ENCODE data around the gene TMEM131.
A peak's percentile ranks its signal among the peaks of the same experiment; 100 is the strongest.

TMEM131 gene

DNA sequence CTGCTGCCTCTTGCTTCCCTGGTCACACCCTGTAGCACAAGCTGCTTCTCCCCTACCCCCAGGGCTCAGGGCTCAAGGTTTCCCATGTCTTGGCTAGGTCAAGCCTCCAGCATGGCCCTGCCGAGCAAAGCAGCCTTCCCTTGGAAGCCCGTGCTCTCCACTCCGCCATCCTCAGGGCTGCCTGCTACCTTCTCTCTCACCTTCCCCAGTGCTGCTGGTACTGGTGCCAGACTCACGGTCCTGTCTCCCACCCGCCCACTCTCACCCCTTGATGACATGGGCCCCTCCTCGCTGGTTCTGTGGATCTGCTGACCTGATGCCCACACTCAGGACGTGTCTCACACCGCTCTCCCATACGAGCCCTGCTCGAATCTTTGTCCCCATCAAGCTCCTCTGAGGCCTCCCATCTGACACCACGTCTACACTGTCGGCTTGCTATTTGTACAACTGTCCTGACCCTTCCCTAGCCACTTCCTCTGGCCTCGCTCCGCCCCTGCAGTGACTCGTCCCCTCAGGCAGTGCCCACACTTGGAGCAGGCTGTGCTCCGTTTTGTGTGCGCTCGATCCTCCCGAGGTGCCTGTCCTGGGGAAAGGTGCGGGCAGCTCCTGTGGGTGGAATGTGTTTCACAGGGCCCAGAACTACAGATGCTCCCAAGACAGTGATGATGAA lies 232.4 kb downstream of the TMEM131 start:
- no peak for DNase-seq (ENCODE audit: low read depth in 2 of 2)

DNA sequence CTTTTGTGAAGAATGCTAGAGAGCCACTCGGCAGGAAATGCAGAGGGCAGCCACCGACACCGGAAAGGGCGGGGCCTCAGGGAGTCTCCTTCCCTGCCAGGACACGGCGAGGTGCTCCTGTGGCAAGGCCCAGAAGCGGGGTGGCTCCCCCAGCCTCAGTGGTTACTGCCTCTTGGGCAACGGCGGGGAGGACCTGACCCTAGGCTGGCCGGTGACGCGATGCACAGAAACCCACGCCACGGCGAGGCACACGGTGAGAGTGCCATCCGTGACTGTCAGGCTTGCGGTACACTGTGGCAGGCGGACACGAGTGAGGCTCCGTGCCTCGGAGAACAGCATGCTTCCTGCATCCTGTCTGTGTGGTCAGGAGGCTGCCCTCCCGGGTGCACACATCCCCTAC lies 234.6 kb downstream of the TMEM131 start:
- peak; percentile 35 to 45 for DNase-seq (ENCODE audit: low read depth in 2 of 2)

DNA sequence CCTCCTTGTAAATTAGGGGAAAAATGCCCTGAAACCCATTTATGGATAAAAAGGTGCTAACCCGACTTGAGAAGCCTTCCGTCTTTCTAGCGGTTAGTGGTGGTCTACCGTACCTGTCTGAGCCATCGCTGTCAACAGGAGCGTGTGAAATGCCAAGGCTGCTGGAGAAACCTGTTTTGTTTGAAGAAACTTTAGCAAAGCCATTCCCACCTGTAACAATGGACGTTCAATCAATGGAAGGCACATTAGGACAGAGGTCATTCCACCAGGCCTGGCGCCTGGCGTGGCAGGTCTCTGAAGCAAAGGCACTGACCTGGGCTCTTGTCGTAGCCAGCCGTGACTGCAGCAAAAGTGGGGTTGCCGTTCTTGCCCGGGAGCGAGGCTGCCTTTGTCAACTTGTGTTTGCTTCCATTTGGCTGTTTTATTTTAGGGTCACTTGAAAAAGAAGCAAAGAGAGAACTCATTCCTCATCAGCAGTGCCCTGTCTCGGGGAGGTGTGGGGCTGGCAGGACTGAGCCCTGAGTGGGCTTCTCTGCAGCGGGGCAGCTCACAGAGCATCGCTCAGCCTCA lies 235.2 kb downstream of the TMEM131 start:
- DNase-seq (ENCODE audit: low read depth in 2 of 2), result no peak

DNA sequence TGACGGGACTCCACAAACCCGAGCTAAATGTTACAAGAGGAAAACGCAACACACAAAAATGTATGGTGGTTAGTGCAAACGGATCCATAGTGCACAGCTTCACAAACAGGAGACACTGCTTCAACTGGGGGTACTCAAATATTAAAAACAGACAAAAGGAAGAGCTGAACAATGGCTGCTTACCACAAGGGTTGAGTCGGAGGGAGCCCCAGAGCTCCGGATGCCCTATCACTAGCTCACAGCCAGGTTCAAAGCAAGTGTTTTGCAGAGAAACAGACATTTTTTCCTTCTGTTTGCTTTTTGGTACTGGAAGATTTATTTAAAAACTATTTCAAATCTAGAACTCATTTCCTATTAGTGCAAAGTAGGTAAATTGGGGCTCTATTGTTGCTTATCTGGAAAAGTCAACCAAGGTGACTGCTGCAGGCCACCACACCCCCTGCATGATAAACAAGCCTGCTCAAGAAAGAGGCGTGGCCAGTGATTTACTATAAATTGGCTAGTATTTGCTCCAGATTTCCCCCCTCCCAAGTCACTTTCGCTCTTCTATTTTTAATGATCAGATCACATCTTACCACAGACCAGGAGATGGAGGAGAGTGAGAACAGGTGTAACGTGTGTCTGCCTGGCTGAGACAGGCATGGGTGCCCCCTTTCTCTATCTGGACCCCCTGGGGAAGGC lies 235.9 kb downstream of the TMEM131 start:
- DNase-seq (ENCODE audit: low read depth in 2 of 2), result no peak

DNA sequence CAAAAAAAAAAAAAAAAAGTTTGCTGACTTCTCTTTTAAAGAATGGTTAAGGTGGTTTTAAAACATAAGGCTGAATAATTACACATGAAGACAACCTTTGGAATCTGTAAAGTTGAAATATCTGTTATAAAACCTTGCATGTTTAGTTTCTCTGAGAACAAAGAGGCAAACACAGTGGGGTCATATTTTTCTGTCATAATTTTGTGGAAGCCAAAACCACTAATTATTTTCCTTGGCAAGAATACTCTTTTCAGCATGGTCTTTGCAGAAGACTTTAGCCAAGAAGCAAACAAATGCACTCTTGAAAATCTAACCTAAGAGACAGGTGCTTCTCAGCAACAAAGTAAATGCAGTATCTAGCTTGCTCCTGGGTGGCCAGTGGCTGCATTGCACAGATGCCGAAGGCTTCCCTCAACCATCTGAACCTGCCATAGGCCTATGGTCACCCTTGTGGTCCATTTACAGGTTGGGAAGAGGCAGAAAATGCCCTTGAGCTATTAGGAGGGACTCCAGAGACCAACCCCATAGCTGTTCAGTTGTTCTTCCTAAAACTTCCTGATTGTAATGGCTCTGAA lies 237.5 kb downstream of the TMEM131 start:
- no peak for DNase-seq (ENCODE audit: low read depth in 2 of 2)

DNA sequence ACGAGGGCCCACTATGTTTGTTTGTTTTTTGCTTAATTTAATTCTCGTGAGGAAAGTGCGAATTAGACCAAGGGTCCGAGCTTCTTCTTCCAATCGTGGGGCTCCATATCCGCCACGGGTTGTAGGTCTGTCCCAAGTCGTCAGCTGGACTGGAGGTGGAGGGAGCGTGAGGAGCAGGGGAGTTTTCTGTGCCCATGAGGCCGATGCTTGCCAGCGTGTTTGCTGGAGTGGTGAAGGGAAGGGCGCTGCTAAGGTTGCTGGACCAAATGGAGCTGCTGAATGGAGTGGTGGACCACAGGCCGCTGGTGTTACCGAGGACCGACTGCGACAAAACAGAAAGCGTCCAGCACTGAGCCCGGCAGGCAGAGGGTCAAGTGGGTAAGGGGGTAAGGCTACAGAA lies 238.7 kb downstream of the TMEM131 start:
- DNase-seq (ENCODE audit: low read depth in 2 of 2), result no peak

DNA sequence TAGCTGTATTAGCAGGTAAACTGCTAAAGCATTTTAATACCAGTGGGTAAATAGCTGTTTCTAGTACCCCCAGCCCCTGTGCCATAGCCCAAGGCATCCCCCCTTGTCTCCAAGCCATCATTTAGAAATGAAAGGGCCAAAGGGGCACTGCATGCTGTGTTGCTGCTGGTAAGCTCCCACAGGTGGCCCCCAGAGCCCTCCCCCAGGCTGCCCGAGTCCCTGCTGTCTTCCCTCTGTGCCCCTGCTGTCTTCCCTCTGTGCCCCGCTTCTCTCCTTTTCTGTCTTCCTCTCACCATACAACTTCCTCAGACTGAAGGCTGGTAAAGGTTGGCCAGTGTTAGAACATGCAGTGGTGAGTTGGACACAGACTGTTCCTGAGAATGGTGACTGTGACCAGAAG lies 240.3 kb downstream of the TMEM131 start:
- no peak for DNase-seq (ENCODE audit: low read depth in 2 of 2)

DNA sequence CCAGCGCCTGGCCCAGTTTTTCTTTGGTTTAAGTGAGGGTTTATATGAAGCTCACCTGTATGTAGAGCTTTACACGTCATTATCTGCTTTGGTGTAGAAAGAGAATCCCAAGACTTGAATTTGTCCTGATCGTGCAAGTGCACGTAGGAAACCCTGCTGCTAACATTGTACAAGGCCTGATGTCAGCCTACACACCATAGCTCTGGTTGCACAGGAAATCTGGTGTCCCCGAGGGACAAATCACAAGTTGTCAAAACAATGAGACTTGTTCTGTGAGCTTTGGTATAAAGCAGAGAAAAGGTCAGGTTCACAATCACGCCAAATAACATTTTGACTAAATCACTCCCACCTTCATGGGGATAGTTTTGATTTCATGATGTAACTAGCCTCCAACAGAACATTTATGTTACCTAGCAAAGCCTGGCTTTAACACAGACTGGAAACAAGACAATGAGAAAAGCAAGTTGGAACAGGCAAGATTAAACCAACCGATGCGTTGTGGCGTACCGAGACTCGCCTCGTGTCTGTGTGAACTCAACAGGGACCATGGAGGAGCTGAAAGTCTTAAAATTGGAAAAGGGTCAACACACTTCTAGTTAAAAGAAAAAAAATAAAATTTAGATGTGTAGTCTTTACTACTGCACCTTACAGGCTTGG lies 240.9 kb downstream of the TMEM131 start:
- DNase-seq (ENCODE audit: low read depth in 2 of 2), result no peak

DNA sequence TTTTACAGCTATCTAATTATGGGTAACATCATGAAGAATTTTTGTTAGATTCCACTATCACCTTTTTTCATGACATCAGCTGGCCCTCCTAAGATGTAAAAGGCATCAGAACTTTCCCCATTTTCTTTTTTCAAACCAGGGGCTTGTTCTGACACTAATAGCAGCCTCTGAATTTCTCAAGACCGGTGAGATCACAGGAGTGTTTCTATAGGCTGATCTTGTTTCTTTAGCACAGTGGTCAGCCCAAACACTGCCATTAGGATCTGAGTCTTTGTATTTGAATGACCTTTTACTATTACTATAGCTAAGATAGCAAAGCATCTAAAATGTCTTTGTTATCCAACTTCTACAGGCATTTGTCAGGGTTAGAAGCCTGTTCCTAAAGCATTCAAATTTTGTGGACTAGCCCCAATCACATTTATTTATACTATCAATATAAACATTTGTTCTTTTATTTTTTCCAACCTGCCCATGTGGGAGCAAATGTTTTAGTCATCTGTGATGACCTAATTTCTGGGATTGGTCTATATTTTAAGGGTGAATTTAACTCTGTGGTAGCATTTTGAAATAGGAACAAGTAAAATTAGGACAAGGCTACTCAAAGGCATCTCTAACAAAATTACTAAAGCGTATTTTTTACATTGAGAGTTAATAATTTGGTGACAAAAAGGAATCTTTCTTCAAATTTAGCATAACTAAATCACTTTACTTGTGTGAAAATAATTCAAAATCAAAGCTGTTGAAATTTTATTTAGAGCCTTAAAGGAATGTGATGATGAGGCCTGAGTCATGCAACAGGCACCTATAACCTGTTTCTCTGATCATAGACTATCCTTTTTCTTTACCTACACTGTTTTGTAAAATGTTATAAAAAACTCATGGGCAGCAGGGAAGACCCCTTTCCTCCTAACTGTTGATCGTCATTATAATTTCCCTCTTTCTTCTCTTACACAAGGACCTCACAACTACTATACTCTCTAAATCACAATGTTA lies 243.1 kb downstream of the TMEM131 start:
- DNase-seq (ENCODE audit: low read depth in 2 of 2), result no peak

DNA sequence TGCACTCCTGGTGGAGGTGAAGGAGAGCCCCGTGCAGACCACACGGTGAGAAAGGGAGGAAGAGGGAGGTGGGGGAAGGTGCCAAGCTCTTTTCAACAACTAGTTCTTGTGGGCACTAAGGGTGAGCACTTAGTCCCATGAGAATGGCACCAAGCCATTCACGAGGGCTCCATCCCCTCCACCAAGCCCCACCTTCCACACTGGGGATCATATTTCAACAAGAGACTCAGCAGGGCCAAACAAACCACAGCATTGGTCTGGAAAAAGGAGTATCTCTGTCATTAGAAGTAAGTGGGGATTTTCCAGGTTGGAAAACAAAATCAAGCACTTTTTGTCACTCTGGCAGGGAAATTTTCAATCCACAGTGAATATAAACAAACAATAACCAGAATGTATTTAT lies 244.0 kb downstream of the TMEM131 start:
- DNase-seq (ENCODE audit: low read depth in 2 of 2), result no peak

DNA sequence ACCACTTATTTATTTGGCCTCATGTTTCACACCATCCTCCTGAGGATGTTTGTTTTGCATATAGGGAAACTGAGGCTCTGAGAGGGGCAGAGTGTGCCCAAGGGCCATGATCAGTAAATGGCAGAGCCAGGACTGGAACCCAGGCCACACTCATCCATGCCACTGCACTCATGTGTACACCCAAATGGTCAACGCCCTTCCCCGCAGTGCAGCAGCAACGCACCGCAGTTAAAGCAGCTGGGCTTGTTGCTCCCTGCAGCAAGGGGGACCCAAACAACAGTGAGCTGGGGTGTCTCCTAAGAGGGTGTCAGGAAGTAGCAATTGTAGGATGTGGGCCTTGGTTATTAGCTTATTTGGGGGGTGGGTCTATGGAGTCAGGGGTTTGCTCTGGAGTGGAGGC lies 245.7 kb downstream of the TMEM131 start:
- no peak for DNase-seq (ENCODE audit: low read depth in 2 of 2)

DNA sequence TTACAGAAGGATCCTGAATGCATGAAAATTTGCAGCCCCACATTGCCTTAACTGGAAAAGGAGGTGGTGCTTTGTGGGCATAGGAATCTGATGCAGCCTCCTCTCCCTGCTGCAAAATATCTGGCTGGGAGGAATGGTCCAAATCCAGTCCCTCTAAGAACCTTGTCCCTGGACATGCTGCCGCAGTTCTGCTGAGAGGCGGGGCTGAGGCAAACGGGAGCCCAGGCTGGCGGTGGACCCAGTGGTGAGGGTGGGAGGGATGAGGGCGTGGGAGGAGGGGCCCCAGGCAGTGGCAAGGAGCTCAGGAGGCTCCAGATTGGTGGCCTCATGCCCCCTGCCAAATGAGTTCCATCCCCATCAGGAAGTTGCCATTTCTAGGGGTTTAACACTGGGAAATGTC lies 246.2 kb downstream of the TMEM131 start:
- DNase-seq (ENCODE audit: low read depth in 2 of 2), result no peak

DNA sequence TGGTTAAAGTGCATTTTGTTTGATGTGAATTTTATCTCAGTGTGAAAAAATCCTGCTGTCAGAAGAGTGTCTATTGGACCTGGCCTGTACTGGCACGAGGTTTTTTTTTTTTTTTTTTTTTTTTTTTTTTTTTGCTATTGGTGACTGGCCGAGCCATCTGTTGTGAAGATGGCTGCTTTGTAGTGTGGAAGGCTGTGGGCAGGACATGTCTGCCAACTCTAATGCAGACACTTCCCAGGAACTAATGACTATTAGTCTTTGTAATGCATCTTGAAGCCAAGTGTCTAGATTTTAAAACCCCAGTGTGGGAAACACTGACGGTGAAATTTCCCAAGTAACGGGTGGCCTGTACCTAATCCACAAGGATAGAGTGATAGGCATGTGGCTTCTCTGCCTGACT lies 248.0 kb downstream of the TMEM131 start:
- DNase-seq (ENCODE audit: low read depth in 2 of 2), result no peak

DNA sequence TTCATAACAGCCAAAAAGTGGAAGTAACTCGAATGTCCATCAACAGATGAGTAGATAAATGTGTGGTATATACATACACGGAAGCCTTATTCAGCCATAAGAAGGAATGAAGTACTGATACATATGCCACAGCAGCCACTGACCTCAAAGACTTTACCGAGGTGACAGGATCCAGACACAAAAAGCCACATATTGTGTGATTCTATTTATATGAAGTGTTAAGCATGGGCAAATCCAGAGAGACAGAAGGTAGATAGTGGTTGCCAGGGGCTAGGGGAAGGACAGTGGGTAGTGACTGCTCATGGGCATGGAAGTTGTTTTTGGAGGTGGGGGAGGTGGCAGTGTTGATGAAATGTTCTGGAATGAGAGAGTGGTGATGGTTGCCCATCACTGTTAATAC lies 248.5 kb downstream of the TMEM131 start:
- DNase-seq (ENCODE audit: low read depth in 2 of 2), result no peak

DNA sequence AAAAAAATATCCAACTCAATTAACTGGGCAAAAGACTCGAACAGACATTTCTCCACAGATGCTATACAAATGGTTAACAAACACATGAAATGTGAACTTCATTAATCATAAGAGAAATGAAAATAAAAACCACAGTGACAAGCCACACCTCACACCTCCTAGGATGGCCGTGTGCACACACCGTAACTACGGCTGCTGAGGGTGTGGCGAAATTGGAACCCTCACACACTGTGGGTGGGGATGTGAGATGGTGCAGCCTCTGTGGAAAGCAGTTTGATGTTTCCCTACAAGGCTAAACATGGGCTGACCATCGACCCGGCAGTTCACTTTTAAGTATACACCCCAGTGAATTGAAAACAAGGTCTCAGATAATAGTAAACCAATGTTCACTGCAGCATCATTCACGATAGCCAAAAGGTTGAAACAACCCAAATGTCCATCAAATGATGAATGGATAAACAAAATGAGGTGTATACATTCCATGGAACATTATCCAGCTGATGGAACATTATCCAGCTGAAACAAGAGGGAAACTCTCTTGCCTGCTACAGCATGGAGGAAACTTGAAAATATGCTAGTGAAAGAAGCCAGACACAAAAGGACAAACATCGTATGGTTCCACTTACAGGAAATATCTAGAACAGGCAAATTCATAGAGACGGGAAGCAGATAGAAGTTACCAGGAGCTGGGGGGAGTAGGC lies 250.1 kb downstream of the TMEM131 start:
- DNase-seq (ENCODE audit: low read depth in 2 of 2), result peak in 1 of 2 donors; percentile 53

DNA sequence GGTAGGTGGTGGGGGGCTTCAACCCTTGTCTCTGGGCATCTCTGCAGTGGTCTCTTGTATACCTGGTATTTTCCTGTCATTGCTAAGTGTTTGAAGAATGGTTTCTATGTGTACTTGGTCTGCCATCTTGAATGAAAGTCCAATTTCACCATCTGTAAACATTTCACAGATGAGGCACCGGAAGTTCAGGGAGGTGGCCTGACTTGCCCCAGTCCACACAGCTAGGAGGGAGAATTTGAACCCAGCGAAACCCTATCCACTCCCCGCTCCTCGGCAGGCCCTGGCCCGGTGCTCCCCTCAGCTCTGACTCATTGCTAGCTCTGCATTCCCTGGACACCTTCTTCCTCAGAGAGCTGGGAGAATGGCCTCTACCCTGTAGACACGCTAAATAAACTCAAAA lies 251.8 kb downstream of the TMEM131 start:
- no peak for DNase-seq (ENCODE audit: low read depth in 2 of 2)

DNA sequence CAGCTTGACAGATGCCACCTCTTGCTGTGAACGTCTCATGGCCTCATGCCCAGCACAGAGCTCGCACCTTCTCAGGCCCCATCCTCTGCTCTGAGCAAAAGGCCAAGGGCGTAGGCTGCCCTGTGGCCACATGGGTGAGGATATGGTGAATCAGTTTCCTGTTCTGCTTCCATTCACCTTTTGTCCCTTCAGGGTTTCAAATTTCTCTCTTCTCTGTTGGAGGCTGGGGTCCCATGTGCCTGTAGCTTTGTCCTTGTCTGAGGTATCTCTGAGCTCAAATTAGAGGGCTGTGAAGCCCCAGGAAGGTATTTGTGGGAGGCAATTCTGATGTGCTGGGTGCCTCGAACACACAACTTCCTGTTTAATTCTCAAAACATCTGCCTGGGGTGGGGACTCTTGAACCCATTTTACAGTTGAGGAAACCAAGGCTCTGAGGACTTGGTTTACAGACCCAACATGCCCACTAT lies 253.3 kb downstream of the TMEM131 start:
- DNase-seq (ENCODE audit: low read depth in 2 of 2), result peak in 1 of 2 donors; percentile 42

DNA sequence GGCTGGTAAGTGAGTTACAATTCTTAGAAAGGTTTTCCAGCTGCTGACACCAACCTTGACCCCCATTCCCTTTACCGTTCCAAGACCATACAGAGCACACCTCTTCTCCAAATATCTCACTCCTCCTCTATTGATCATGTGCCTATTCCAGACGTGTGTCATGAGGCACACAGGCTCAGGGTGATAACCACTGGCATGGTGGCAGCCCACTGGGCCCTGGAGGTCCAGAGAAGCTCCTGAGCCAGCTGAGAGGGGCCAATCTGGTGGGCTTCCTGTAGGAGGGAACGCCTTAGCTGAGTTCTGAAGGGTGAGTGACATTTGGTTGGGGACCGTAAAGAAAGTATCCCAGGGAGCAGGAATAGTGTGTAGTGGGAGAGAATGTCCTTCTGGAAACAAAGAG lies 254.1 kb downstream of the TMEM131 start:
- DNase-seq (ENCODE audit: low read depth in 2 of 2), result no peak

DNA sequence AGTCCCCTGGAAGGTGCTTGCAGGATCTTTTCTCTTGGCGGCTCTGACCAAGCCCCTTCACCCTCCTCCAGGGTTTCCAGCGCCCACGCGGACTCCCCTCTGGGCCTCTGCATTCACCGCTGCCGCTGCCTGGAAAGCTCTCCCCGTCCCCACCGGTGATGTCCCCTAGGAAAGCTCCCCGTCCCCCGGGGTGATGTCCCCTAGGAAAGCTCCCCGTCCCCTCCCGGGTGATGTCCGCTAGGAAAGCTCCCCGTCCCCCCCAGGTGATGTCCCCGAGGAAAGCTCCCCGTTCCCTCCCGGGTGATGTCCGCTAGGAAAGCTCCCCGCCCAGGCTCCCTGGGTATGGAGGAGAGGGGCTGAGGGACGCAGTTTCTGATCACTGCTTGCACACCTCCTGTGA lies 254.5 kb downstream of the TMEM131 start:
- no peak for DNase-seq (ENCODE audit: low read depth in 2 of 2)

DNA sequence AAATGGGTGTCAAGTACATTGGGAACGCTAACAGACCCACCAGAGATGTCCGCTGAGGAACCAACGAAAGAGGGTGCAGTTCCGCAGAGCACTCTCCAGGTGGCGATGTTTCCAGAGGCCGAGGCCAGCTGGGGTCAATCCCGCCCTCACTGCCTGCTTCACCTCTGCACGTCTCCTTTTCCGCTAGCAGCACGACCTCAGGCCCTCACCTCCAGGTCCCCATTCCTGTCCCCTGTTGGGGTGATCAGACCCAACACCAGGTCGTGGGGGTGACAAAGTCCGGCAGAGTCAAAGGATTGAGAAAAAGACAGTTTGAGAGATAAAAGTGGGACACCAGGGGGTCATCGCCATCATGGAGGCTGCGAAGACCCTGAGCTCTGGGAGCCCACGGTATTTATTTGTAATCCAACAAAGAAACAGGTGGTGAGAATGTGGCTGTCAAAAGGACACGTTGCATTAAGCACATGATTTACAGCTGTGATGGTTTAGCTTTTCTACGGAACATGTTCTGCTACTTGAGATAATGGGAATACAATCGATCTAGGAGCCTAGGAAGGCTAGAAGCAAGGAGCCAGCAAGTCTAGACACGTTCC lies 255.1 kb downstream of the TMEM131 start:
- no peak for DNase-seq (ENCODE audit: low read depth in 2 of 2)
